Activated CD4-positive, alpha-beta memory T cell treated with anti-CD3 and anti-CD28 coated beads for 36 hours (primary cell): Measurements from ENCODE around the gene FGF11. TPM values are rescaled to one million over a fixed set of nuclear protein-coding genes. Genes with fewer than 3 reads are reported as not detected.

Experiments used
- CTCF ChIA-PET: fragments of 350-600 bp; sonication (Branson Sonifier 250); formaldehyde crosslinking; loops from one replicate; lab custom pipeline; 2021; ENCODE audit warnings: antibody characterized with exemption, inconsistent platforms; lab: Charles Lee
- POLR2A ChIA-PET: fragments of 350-600 bp; sonication (Branson Sonifier 250); formaldehyde crosslinking; loops from one replicate; lab custom pipeline; 2021; ENCODE audit warnings: antibody characterized with exemption; lab: Charles Lee
- DNase-seq: peaks from one replicate; pipeline ENCODE4 v3.0.0-alpha.2; 2020
- H3K27ac Mint-ChIP-seq: one replicate; pipeline ENCODE4 v1.8.0; 2021; ENCODE audit warnings: mixed read lengths
- H3K27me3 Mint-ChIP-seq: one replicate; pipeline ENCODE4 v1.8.0; 2021; ENCODE audit warnings: mixed read lengths
- H3K36me3 Mint-ChIP-seq: one replicate; pipeline ENCODE4 v1.8.0; 2021; ENCODE audit warnings: mixed read lengths
- H3K4me1 Mint-ChIP-seq: one replicate; pipeline ENCODE4 v1.8.0; 2021; ENCODE audit warnings: low read depth, mixed read lengths
- H3K4me3 Mint-ChIP-seq: one replicate; pipeline ENCODE4 v1.8.0; 2021; ENCODE audit warnings: mild to moderate bottlenecking, mixed read lengths
- H3K9me3 Mint-ChIP-seq: one replicate; pipeline ENCODE4 v1.8.0; 2021; ENCODE audit warnings: mixed read lengths
- intact Hi-C: fragments of 100-400 bp; cut with micrococcal nuclease; formaldehyde crosslinking; loops from one replicate; pipeline ENCODE4 v1.15.1; 2023
- total RNA-seq, 2 experiments: library from RNA; stranded (reverse); gene quantifications; one replicate each; pipeline ENCODE4 v1.2.3, GENCODE V29; 2021

The FGF11 gene
- total RNA-seq, 2 experiments from 2014 or later = 1.0 to 2.1 TPM

DNA sequence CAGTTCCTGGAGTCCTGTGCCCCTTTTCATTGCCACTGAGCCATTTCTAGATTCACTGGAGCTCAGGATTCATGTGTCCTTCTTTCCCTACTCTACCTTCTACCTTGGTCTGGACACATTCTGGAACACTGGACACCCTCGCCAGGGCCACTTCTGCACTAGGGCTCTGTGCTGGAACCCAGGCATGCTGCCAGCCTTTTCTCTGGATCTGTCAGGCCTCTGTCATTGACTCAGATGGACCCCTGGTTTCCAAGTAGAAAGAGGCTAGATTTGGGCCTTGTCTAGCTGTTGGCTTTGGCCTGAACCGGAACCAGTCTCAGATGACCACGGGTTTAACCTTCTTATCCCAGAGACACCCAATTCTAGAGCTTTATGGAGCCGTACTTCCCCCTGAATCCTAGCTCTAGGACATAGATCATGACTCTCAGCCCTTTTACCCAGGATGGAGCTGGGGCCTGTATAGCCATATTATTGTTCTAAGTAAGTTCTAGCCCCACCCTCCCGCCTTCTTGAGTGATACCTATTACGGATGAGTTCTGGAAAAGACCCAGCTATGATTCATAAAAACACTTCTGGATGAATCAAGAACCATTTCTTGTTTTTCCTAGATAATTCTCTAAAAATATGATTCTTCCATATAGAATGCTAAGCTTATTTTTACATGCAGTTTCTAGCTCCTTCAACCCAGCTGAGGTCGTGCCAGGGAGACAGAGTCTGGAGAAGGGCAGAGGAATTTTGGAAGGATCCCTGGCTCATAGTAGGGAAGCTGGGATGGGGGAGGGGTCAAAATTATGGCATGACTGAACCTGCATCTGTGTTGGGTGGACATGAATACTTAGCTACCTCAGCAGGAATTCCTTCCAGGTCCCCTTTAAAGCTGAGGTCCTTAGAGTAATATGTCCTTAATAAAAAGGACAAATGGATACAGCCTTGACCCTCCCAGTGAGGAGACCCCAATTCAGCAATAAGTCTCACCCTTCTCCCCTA is 4.5 kb downstream of the FGF11 start:
- Mint-ChIP-seq H3K27me3 (peaks cover 55% of the 10 kb centered on the region), H3K4me3 (no peak overlapping the region), H3K36me3 (peaks cover 3% of the 10 kb centered on the region), H3K27ac (no peak overlapping the region), H3K4me1 (peaks cover 35% of the 10 kb centered on the region), H3K9me3 (no peaks in the 10 kb centered on the region)
- intact Hi-C loops = no loop called here
- POLR2A ChIA-PET = interaction anchor here (0.6 to 1.2 kb wide), 2 partner anchors 8 to 129 kb away, joined by 3 read pairs; partner anchors contain the start of gene TMEM102
- DNase-seq = no peak
- CTCF ChIA-PET = interaction anchor here (0.6 to 4.2 kb wide), 6 partner anchors 8 to 117 kb away, joined by 3 to 19 read pairs (median 4); partner anchors contain the start of gene TMEM102

- Mint-ChIP-seq H3K27me3 (peaks cover 51% of the 10 kb centered on the region), H3K9me3 (no peaks in the 10 kb centered on the region)
- POLR2A ChIA-PET = interaction anchor here (1.2 kb wide), 1 partner anchor 9 kb away, joined by 3 read pairs; the partner anchor contains the start of gene TMEM102
These were observed 5.6 kb downstream of the FGF11 start, which contains the start of gene CHRNB1 for GRCh38 chr17:7444682-7445618. Gene CHRNB1 (plus strand): TSS chr17:7445061. CDS start chr17:7445128, 67 bp downstream.

DNA sequence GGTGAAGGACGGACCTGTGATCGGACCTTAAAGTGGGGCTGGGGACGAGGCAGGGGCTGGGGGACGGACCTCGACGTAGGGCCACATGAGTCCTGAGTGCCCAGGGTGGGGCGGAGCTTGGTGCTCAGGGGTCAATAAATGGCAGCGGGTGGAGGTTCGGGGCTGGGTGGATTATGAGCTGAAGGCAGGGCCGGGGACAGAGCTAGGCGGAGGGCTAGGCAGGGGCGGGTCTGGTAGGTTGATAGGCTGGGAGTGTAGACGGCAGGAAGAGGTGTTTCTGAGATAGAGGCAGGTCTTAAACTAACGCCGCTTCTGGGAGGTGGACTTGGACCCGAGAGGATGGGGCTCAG is 6.3 kb downstream of the FGF11 start:
- ChIA-PET POLR2A (interaction anchor here (0.6 to 0.7 kb wide), 3 partner anchors 9 to 408 kb away, joined by 3 read pairs; no protein-coding TSS in a partner anchor), CTCF (interaction anchor here (1.2 to 4.2 kb wide), 3 partner anchors 9 to 89 kb away, joined by 4 to 19 read pairs (median 5); partner anchors contain the start of gene TMEM102)
- intact Hi-C loops = loop anchor here (1.0 kb wide), 1 partner anchor 10 kb away; no protein-coding TSS in a partner anchor
- DNase-seq = peak; percentile 48
- Mint-ChIP-seq H3K4me1 (peaks cover 24% of the 10 kb centered on the region), H3K27ac (no peak overlapping the region), H3K9me3 (no peaks in the 10 kb centered on the region), H3K4me3 (peak overlapping the region; percentile 53), H3K36me3 (peaks cover 4% of the 10 kb centered on the region), H3K27me3 (peaks cover 46% of the 10 kb centered on the region)

More at GRCh38 chr17:7444682-7445618, 5.6 kb downstream of the FGF11 start, which contains the start of gene CHRNB1:
- intact Hi-C loops = loop anchor here (1.0 kb wide), 1 partner anchor 10 kb away; no protein-coding TSS in a partner anchor
- Mint-ChIP-seq H3K36me3 (peaks cover 4% of the 10 kb centered on the region), H3K4me3 (peak within 1 kb of the TSS; percentile 53), H3K27ac (no peak within 1 kb of the TSS), H3K4me1 (peaks cover 29% of the 10 kb centered on the region)
- CTCF ChIA-PET = interaction anchor here (0.9 to 4.2 kb wide), 4 partner anchors 9 to 89 kb away, joined by 4 to 19 read pairs (median 5); partner anchors contain the start of gene TMEM102
- peak; percentile 13 for DNase-seq

DNA sequence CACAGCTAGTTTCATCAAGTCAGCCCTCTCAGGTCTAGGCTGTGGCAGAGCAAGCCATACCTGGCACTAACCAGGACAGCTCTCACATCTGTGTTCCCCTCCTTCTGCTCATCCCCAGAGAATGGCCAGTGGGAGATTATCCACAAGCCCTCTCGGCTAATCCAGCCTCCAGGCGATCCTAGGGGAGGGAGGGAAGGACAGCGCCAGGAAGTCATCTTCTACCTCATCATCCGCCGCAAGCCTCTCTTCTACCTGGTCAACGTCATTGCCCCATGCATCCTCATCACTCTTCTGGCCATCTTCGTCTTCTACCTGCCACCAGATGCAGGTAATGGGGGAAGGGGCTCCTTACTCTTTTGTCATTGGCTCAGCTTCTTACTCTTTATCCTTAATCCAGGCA is 9.1 kb downstream of the FGF11 start:
- CTCF ChIA-PET = interaction anchor here (0.6 to 4.2 kb wide), 2 partner anchors 12 to 98 kb away, joined by 3 to 19 read pairs; partner anchors contain the start of gene TMEM102

GRCh38 chr17:7459961-7460545 is 20.7 kb downstream of the FGF11 start:
- ChIA-PET POLR2A (no interaction called here), CTCF (no interaction called here)
- no peaks in the 10 kb centered on the region for H3K27me3 Mint-ChIP-seq
- H3K27ac Mint-ChIP-seq = no peak overlapping the region
- H3K36me3 Mint-ChIP-seq = no peaks in the 10 kb centered on the region
- no peaks in the 10 kb centered on the region for H3K9me3 Mint-ChIP-seq
- no peak overlapping the region for H3K4me3 Mint-ChIP-seq
- intact Hi-C loops = loop anchor here (5.0 kb wide), 2 partner anchors 108 to 208 kb away; partner anchors contain the start of genes CTDNEP1, ELP5 and KCTD11
- no peak for DNase-seq
- H3K4me1 Mint-ChIP-seq = peaks cover 8% of the 10 kb centered on the region

More for the DNA sequence above, 9.1 kb downstream of the FGF11 start:
- Mint-ChIP-seq H3K27me3 (peaks cover 29% of the 10 kb centered on the region), H3K4me3 (no peak overlapping the region), H3K36me3 (peaks cover 4% of the 10 kb centered on the region), H3K4me1 (peaks cover 19% of the 10 kb centered on the region), H3K27ac (no peak overlapping the region), H3K9me3 (no peaks in the 10 kb centered on the region)
- intact Hi-C loops = no loop called here
- DNase-seq = no peak
- POLR2A ChIA-PET = no interaction called here

- Mint-ChIP-seq H3K27ac (no peak overlapping the region), H3K36me3 (peaks cover 2% of the 10 kb centered on the region), H3K4me3 (no peak overlapping the region), H3K9me3 (no peaks in the 10 kb centered on the region), H3K4me1 (peaks cover 6% of the 10 kb centered on the region), H3K27me3 (no peaks in the 10 kb centered on the region)
- ChIA-PET CTCF (no interaction called here), POLR2A (interaction anchor here (1.0 kb wide), 1 partner anchor 23 kb away, joined by 5 read pairs; the partner anchor contains the start of gene POLR2A)
- intact Hi-C loops = no loop called here
- no peak for DNase-seq
These were observed 21.7 kb downstream of the FGF11 start for GRCh38 chr17:7460850-7461660.

DNA sequence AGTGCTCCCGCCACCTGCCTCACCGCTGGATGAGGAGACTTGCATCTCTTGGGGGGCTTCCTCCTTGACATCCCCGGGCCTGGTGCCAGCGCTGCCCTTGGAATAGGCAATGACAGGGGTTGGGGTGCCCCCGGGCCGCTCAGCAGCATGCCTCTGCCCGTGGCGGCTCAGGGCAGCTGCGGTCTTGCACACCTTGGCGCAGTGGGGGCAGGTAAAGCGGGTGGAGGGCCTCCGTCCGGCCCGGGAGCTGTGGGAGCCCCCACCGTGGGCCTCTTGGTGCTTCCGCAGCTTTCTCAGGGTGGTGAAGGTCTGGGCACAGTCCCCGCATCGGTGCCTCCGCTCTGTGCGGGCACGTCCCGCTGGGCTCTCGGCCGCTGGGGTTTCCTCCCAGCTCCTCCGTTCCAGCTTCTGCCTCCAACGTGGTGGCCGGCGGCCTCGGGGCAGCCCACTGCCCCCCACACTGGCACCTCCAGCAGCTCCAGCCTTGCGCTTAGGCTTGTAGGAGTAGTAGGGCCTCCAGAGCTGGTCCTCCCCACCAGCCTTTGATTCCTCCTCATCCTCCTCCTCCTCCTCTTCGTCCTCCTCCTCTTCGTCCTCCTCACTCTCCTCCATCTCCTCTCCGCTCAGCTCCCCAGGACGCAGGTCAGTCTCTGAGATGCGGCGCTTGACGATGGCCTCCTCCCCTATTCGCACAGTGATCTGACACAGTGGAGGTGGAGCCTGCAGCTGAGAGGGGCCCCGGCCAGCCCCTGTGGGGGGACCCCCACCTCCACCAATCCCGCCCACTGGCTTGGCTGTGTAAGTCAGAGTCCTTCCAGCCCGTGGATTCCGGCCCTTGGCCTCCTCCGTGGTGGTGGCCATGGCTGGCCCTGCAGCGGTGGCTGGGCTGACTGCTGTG is 23.4 kb downstream of the FGF11 start:
- H3K4me1 Mint-ChIP-seq = peaks cover 2% of the 10 kb centered on the region

GRCh38 chr17:7463372-7463846 is 24.1 kb downstream of the FGF11 start:
- Mint-ChIP-seq H3K27me3 (no peaks in the 10 kb centered on the region), H3K36me3 (peaks cover 2% of the 10 kb centered on the region), H3K4me3 (no peak overlapping the region), H3K27ac (no peak overlapping the region), H3K9me3 (no peaks in the 10 kb centered on the region), H3K4me1 (peaks cover 2% of the 10 kb centered on the region)
- CTCF ChIA-PET = interaction anchor here (1.7 kb wide), 1 partner anchor 26 kb away, joined by 8 read pairs; no protein-coding TSS in a partner anchor
- DNase-seq = no peak
- intact Hi-C loops = no loop called here
- POLR2A ChIA-PET = no interaction called here

More for the DNA sequence above, 23.4 kb downstream of the FGF11 start:
- H3K4me3 Mint-ChIP-seq = no peak overlapping the region
- intact Hi-C loops = no loop called here
- H3K9me3 Mint-ChIP-seq = no peaks in the 10 kb centered on the region
- H3K36me3 Mint-ChIP-seq = peaks cover 2% of the 10 kb centered on the region
- no peak for DNase-seq
- ChIA-PET POLR2A (no interaction called here), CTCF (interaction anchor here (1.7 kb wide), 1 partner anchor 26 kb away, joined by 8 read pairs; no protein-coding TSS in a partner anchor)
- H3K27me3 Mint-ChIP-seq = no peaks in the 10 kb centered on the region
- no peak overlapping the region for H3K27ac Mint-ChIP-seq

- H3K9me3 Mint-ChIP-seq = no peaks in the 10 kb centered on the region
- ChIA-PET POLR2A (no interaction called here), CTCF (no interaction called here)
- peaks cover 2% of the 10 kb centered on the region for H3K36me3 Mint-ChIP-seq
- no peaks in the 10 kb centered on the region for H3K27me3 Mint-ChIP-seq
- peaks cover 2% of the 10 kb centered on the region for H3K4me1 Mint-ChIP-seq
- no peak overlapping the region for H3K4me3 Mint-ChIP-seq
- no peak overlapping the region for H3K27ac Mint-ChIP-seq
- no peak for DNase-seq
- intact Hi-C loops = no loop called here
These were observed 24.8 kb downstream of the FGF11 start for GRCh38 chr17:7464081-7464480.
